Measurements from ENCODE around the gene SETD4. TPM values are rescaled to one million over a fixed set of nuclear protein-coding genes. Genes with fewer than 3 reads are reported as not detected.

The SETD4 gene
- total RNA-seq, 1 donor from 2014 or later = 21.6 TPM

- H3K4me1 ChIP-seq = no peaks in the 10 kb centered on the region
- no peak overlapping the region for H2AFZ ChIP-seq (replicated peaks)
- no peak overlapping the region for H3K27ac ChIP-seq
- Mint-ChIP-seq H3K36me3 (no peaks in the 10 kb centered on the region), H3K9me3 (no peaks in the 10 kb centered on the region), H3K27me3 (ENCODE audit: insufficient read depth, low read depth) (no peaks in the 10 kb centered on the region), H3K4me1 (no peaks in the 10 kb centered on the region), H3K4me3 (no peak overlapping the region), H3K27ac (no peak overlapping the region)
- no peaks in the 10 kb centered on the region for H3F3A ChIP-seq (ENCODE audit: low read depth)
- H3K9me3 ChIP-seq (ENCODE audit: low read depth) = no peaks in the 10 kb centered on the region
- TF ChIP-seq EZH2phosphoT487 (IDR thresholded peaks at IDR 0.05) (no peak), EZH2 (IDR thresholded peaks at IDR 0.05) (no peak), CTCF (IDR thresholded peaks at IDR 0.05) (no peak)
- no peaks in the 10 kb centered on the region for H3K79me2 ChIP-seq (ENCODE audit: low read depth)
- no peaks in the 10 kb centered on the region for H3K36me3 ChIP-seq
- no peaks in the 10 kb centered on the region for H4K20me1 ChIP-seq (ENCODE audit: low read depth)
- H3K9ac ChIP-seq = no peak overlapping the region
- DNase-seq (ENCODE audit: low spot score) = no peak
- H3K4me3 ChIP-seq = no peak overlapping the region
- H3K27me3 ChIP-seq = no peaks in the 10 kb centered on the region
- H3K4me2 ChIP-seq = no peak overlapping the region
These were observed 66.3 kb downstream of the SETD4 start for GRCh38 chr21:35993875-35994490.

GRCh38 chr21:35991131-35991530 is 69.2 kb downstream of the SETD4 start:
- Mint-ChIP-seq H3K4me3 (no peak overlapping the region), H3K9me3 (no peaks in the 10 kb centered on the region), H3K27ac (no peak overlapping the region), H3K4me1 (peaks cover 5% of the 10 kb centered on the region), H3K36me3 (no peaks in the 10 kb centered on the region), H3K27me3 (ENCODE audit: insufficient read depth, low read depth) (no peaks in the 10 kb centered on the region)
- H3K79me2 ChIP-seq (ENCODE audit: low read depth) = no peaks in the 10 kb centered on the region
- H3K4me3 ChIP-seq = no peak overlapping the region
- H2AFZ ChIP-seq (replicated peaks) = no peak overlapping the region
- no peaks in the 10 kb centered on the region for H3K4me1 ChIP-seq
- no peak overlapping the region for H3K27ac ChIP-seq
- H3K4me2 ChIP-seq = no peak overlapping the region
- no peak overlapping the region for H3K9ac ChIP-seq
- H3K36me3 ChIP-seq = no peaks in the 10 kb centered on the region
- H3K9me3 ChIP-seq (ENCODE audit: low read depth) = no peaks in the 10 kb centered on the region
- no peak for TF ChIP-seq CTCF (IDR thresholded peaks at IDR 0.05)
- no peak for TF ChIP-seq EZH2 (IDR thresholded peaks at IDR 0.05)
- no peak for TF ChIP-seq EZH2phosphoT487 (IDR thresholded peaks at IDR 0.05)
- no peaks in the 10 kb centered on the region for H3K27me3 ChIP-seq
- no peaks in the 10 kb centered on the region for H4K20me1 ChIP-seq (ENCODE audit: low read depth)
- H3F3A ChIP-seq (ENCODE audit: low read depth) = no peaks in the 10 kb centered on the region
- no peak for DNase-seq (ENCODE audit: low spot score)

GRCh38 chr21:35990609-35991008 is 69.7 kb downstream of the SETD4 start:
- no peaks in the 10 kb centered on the region for H3K4me1 ChIP-seq
- H3K9me3 ChIP-seq (ENCODE audit: low read depth) = no peaks in the 10 kb centered on the region
- no peaks in the 10 kb centered on the region for H3K79me2 ChIP-seq (ENCODE audit: low read depth)
- H3F3A ChIP-seq (ENCODE audit: low read depth) = no peaks in the 10 kb centered on the region
- Mint-ChIP-seq H3K4me3 (no peak overlapping the region), H3K9me3 (no peaks in the 10 kb centered on the region), H3K27ac (no peak overlapping the region), H3K4me1 (peaks cover 5% of the 10 kb centered on the region), H3K36me3 (no peaks in the 10 kb centered on the region), H3K27me3 (ENCODE audit: insufficient read depth, low read depth) (no peaks in the 10 kb centered on the region)
- no peaks in the 10 kb centered on the region for H4K20me1 ChIP-seq (ENCODE audit: low read depth)
- no peak for DNase-seq (ENCODE audit: low spot score)
- H3K27ac ChIP-seq = no peak overlapping the region
- no peaks in the 10 kb centered on the region for H3K27me3 ChIP-seq
- H3K4me3 ChIP-seq = no peak overlapping the region
- no peaks in the 10 kb centered on the region for H3K36me3 ChIP-seq
- H2AFZ ChIP-seq (replicated peaks) = no peak overlapping the region
- no peak overlapping the region for H3K4me2 ChIP-seq
- no peak overlapping the region for H3K9ac ChIP-seq
- TF ChIP-seq EZH2phosphoT487 (IDR thresholded peaks at IDR 0.05) = no peak
- TF ChIP-seq CTCF (IDR thresholded peaks at IDR 0.05) = no peak
- no peak for TF ChIP-seq EZH2 (IDR thresholded peaks at IDR 0.05)

Measured in neural progenitor cell (in vitro differentiated cells).